GM23248 (cell line): ENCODE results near the gene EFCAB13.

Source experiments
- EZH2 ChIP-seq: fragments of 200-600 bp; sonication (generic); IDR thresholded peaks from 2 replicates; pipeline ENCODE4 v1.6.1; 2018; ENCODE audit warnings: antibody characterized with exemption, mild to moderate bottlenecking; ENCODE audit not compliant: insufficient read depth, poor library complexity, severe bottlenecking
- EZH2phosphoT487 ChIP-seq: fragments of 200-600 bp; sonication (generic); IDR thresholded peaks from 2 replicates; pipeline ENCODE4 v1.6.1; 2018; ENCODE audit warnings: antibody characterized with exemption, moderate library complexity, mild to moderate bottlenecking, low read depth; ENCODE audit not compliant: insufficient read depth

DNA sequence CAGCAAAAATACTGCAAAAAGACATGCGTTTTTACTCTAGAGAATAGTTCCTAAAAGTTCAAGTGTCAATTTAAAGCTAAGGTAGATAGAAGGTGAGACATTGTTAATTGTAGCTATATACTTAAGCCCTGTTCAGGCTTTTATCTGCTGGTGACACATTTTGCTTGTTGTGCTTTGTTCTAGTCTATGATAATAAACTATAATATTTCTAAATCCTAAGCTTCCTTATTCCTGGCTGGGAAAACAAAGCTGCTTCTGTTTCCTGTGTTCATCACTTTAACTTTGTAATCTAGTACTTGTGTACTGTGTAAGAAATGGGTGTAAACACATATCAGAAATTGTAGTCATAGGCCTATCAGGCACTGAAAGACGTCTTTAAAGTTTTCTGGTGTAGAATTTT is 77.3 kb downstream of the EFCAB13 start:
- TF ChIP-seq EZH2 (no peak), EZH2phosphoT487 (no peak)
